Duodenal mucosa (tissue), 2 donors: ENCODE data around the gene RMND1.
"Not testable (repeated sequence)": the region's sequence is repeated elsewhere in the genome, so short reads cannot be mapped to it uniquely, and the experiment has no call there.

Experiments used
- H3K27ac ChIP-seq: one replicate; pipeline ENCODE4 v1.7.0; 2013; ENCODE audit warnings: low read depth, low read length
- H3K27me3 ChIP-seq, 2 donors: one replicate each; pipeline ENCODE4 v1.7.0; 2013; ENCODE audit warnings: low read length in 2 of 2, control low read depth in 1 of 2; ENCODE audit not compliant: insufficient read depth in 2 of 2, control insufficient read depth in 1 of 2
- H3K36me3 ChIP-seq, 2 donors: one replicate each; pipeline ENCODE4 v1.7.0; 2013; ENCODE audit warnings: low read length in 2 of 2, control low read depth in 1 of 2; ENCODE audit not compliant: insufficient read depth in 2 of 2, control insufficient read depth in 1 of 2
- H3K4me1 ChIP-seq, 2 donors: one replicate each; pipeline ENCODE4 v1.7.0; 2013; ENCODE audit warnings: low read length in 2 of 2, control low read depth in 1 of 2; ENCODE audit not compliant: insufficient read depth in 2 of 2, control insufficient read depth in 1 of 2
- H3K4me3 ChIP-seq, 2 donors: one replicate each; pipeline ENCODE4 v1.7.0; 2013; ENCODE audit warnings: low read length in 2 of 2, low read depth in 1 of 2
- H3K9ac ChIP-seq, 2 donors: one replicate each; pipeline ENCODE4 v1.7.0; 2013; ENCODE audit warnings: low read length in 2 of 2, low read depth in 1 of 2
- H3K9me3 ChIP-seq, 2 donors: one replicate each; pipeline ENCODE4 v1.7.0; 2013; ENCODE audit warnings: low read length in 2 of 2, control low read depth in 1 of 2; ENCODE audit not compliant: control insufficient read depth in 1 of 2

The RMND1 gene

DNA sequence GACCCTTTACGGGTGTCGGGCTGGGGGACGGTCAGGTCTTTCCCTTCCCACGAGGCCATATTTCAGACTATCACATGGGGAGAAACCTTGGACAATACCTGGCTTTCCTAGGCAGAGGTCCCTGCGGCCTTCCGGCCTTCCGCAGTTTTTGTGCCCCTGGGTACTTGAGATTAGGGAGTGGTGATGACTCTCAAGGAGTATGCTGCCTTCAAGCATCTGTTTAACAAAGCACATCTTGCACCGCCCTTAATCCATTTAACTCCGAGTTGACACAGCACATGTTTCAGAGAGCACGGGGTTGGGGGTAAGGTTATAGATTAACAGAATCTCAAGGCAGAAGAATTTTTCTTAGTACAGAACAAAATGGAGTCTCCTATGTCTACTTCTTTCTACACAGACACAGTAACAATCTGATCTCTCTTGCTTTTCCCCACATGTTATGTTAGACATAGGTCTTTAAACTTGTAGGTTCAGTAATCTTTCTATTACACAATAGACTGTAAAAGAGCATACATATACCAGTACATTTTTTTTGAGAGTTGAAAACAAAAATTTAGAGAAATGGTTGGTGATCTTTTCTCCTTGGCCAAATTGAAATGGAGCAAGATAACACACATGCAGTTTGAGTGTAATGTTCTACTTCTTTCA, 3.9 kb upstream of the RMND1 start:
- not testable (repeated sequence) for H3K27ac ChIP-seq

GRCh38 chr6:151452750-151453427, 963 bp upstream of the RMND1 start:
- H3K27ac ChIP-seq = peak overlapping the region; percentile 87
- H3K4me3 ChIP-seq = peak overlapping the region; percentile 76 to 84
- H3K36me3 ChIP-seq = peaks cover 3 to 6% of the 10 kb centered on the region in 2 donors
- no peaks in the 10 kb centered on the region for H3K27me3 ChIP-seq
- H3K4me1 ChIP-seq = peaks cover 11 to 15% of the 10 kb centered on the region in 2 donors
- H3K9me3 ChIP-seq = no peaks in the 10 kb centered on the region
- H3K9ac ChIP-seq = peak overlapping the region; percentile 67 to 82

More for the DNA sequence above, 3.9 kb upstream of the RMND1 start:
- H3K9ac ChIP-seq, H3K4me3 ChIP-seq, H3K27me3 ChIP-seq, H3K9me3 ChIP-seq: not testable (repeated sequence)
- Histone ChIP-seq H3K4me1 (peaks cover 11 to 15% of the 10 kb centered on the region in 2 donors), H3K36me3 (peaks cover 4 to 27% of the 10 kb centered on the region in 2 donors)

DNA sequence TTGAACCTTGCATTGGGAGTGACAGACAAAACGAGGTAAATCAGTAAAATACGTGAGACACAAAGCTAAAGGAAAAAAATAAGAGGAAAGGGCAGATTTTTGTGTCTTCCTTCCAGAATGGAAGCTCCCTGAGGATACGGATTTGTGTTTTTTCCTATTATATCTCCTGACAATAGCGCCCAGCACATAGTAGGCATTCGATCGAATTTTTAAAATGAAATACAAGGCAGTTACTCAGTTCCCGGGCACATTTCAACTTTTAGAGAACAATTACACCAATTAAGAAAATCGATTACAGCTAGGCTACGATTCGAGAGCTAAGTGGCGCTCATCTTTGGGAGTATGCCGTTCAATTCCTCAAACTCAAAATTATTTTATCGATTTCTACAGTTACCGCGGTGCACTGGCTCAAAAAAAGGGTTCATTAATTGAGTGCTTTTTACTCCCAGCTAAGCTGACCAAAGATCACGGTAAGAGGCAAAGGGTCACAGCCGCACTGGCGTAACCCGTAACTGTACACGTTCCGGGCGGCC, 443 bp downstream of the RMND1 start:
- Histone ChIP-seq H3K36me3 (peaks cover 0 to under 1% of the 10 kb centered on the region in 2 donors), H3K4me3 (peak overlapping the region; percentile 80 to 97), H3K4me1 (peaks cover 11 to 15% of the 10 kb centered on the region in 2 donors), H3K27ac (peak overlapping the region; percentile 44), H3K9me3 (no peaks in the 10 kb centered on the region), H3K9ac (peak overlapping the region; percentile 53 to 81), H3K27me3 (no peaks in the 10 kb centered on the region)

- H3K36me3 ChIP-seq, H3K9me3 ChIP-seq, H3K27ac ChIP-seq, H3K27me3 ChIP-seq: not testable (repeated sequence)
- Histone ChIP-seq H3K9ac (peak overlapping the region in 1 of 2 donors; percentile 81), H3K4me3 (peak overlapping the region; percentile 80 to 97), H3K4me1 (peaks cover 15 to 16% of the 10 kb centered on the region in 2 donors)
Observed at GRCh38 chr6:151450928-151451327, 998 bp downstream of the RMND1 start.

DNA sequence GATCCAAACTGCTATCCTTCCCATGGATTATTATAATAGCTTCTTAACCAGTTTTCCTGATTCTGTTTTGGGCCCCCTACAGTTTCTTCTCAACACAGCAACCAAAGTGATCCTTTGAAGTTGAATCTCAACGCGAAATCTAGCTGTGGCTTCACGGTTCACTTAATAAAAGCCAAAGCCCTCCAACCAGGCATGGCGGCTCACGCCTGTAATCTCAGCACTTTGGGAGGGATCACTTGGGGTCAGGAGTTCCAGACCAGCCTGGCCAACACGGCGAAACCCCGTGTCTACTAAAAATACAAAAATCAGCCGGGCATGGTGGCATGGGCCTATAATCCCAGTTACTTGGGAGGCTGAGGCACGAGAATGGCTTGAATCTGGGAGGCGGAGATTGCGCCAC, 3.3 kb downstream of the RMND1 start:
- Histone ChIP-seq H3K9me3 (no peaks in the 10 kb centered on the region), H3K36me3 (peaks cover 0 to 3% of the 10 kb centered on the region in 2 donors), H3K27ac (no peak overlapping the region), H3K9ac (no peak overlapping the region), H3K27me3 (no peaks in the 10 kb centered on the region), H3K4me1 (peaks cover 12 to 15% of the 10 kb centered on the region in 2 donors), H3K4me3 (no peak overlapping the region)

- Histone ChIP-seq H3K27me3 (no peaks in the 10 kb centered on the region), H3K36me3 (peaks cover 0 to 7% of the 10 kb centered on the region in 2 donors), H3K4me3 (no peak overlapping the region), H3K4me1 (peaks cover 9 to 12% of the 10 kb centered on the region in 2 donors), H3K9me3 (no peaks in the 10 kb centered on the region), H3K27ac (no peak overlapping the region), H3K9ac (no peak overlapping the region)
Observed at GRCh38 chr6:151447237-151447636, 4.7 kb downstream of the RMND1 start.

GRCh38 chr6:151445482-151445881, 6.4 kb downstream of the RMND1 start:
- Histone ChIP-seq H3K4me3 (no peak overlapping the region), H3K27ac (no peak overlapping the region), H3K27me3 (no peaks in the 10 kb centered on the region), H3K9me3 (no peaks in the 10 kb centered on the region), H3K4me1 (peaks cover 5 to 20% of the 10 kb centered on the region in 2 donors), H3K9ac (no peak overlapping the region), H3K36me3 (peaks cover 0 to 13% of the 10 kb centered on the region in 2 donors)

GRCh38 chr6:151443911-151444621, 7.9 kb downstream of the RMND1 start:
- Histone ChIP-seq H3K9ac (no peak overlapping the region), H3K4me3 (no peak overlapping the region), H3K27me3 (no peaks in the 10 kb centered on the region), H3K36me3 (peaks cover 0 to 13% of the 10 kb centered on the region in 2 donors), H3K9me3 (no peaks in the 10 kb centered on the region), H3K4me1 (peaks cover 5 to 23% of the 10 kb centered on the region in 2 donors), H3K27ac (no peak overlapping the region)

DNA sequence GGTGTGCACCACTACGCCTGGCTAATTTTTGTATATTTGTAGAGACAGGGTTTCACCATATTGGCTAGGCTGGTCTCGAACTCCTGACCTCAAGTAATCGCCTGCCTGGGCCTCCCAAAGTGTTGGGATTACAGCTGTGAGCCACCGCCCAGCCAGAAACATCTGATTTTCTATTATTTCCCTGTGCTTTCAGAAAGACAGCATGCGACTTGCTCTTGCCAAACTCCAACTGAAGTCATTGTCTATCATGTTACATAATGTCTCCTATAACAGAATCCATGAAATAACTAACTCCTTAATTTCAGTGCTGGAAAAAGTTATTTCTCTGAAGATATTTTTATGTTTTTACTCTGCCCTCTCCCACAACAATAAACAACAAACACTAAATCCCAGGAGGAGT, 8.5 kb downstream of the RMND1 start:
- H3K4me3 ChIP-seq = no peak overlapping the region
- H3K9ac ChIP-seq = no peak overlapping the region
- no peaks in the 10 kb centered on the region for H3K27me3 ChIP-seq
- no peak overlapping the region for H3K27ac ChIP-seq
- no peaks in the 10 kb centered on the region for H3K9me3 ChIP-seq
- peaks cover 5 to 23% of the 10 kb centered on the region in 2 donors for H3K4me1 ChIP-seq
- peaks cover 0 to 13% of the 10 kb centered on the region in 2 donors for H3K36me3 ChIP-seq

DNA sequence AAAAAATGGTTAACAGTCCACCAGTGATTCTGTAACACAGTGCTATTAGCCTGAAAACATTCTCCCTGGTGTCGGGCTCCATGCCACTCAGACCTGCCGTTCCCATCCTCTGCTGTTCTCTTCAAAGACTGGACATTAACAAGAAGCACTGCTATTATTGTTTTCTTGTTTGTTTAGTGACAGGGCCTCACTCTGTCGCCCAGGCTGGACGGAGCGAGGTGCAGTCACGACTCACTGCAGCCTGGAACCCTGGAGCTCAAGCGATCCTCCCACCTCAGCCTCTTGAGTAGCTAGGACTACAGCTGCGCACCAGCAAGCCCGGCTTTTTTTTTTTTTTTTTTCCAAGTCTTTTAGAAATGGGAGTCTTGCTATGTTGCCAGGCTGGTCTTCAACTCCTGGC, 9.6 kb downstream of the RMND1 start:
- H3K9me3 ChIP-seq = no peaks in the 10 kb centered on the region
- no peak overlapping the region for H3K4me3 ChIP-seq
- H3K9ac ChIP-seq = no peak overlapping the region
- H3K4me1 ChIP-seq = peaks cover 5 to 29% of the 10 kb centered on the region in 2 donors
- H3K36me3 ChIP-seq = peaks cover 0 to 17% of the 10 kb centered on the region in 2 donors
- H3K27me3 ChIP-seq = no peaks in the 10 kb centered on the region
- H3K27ac ChIP-seq = no peak overlapping the region
